ENCODE measurements around the gene MPV17L.
"Not testable (repeated sequence)": the region's sequence is repeated elsewhere in the genome, so short reads cannot be mapped to it uniquely, and the experiment has no call there.

MPV17L gene

DNA sequence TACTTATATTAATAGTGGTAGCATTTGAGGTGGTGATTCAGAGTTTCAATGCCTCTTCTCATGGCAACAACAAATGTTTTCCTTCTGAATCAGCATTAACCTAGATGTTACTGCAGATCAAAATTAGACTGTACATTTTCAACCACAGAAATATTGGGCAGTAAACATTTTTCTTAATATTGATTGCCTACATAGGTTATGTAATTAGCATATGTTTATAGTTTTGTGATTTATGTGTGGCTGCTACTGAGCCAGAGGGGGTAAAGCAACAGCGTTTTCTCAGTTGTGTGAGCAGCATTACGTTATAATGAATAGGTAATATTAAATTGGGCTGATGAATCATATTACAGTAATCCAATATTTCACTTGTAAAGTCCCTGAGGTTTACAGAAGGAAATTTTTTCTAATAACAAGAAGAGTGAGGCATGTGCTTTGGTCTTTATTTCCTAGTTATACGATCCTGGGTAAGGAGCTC is 20.0 kb downstream of the MPV17L start:
- no peak overlapping the region for H3K4me3 ChIP-seq (ENCODE audit: low read depth in 1 of 2, low read length in 2 of 2)
- H3K36me3 ChIP-seq (ENCODE audit: control insufficient read depth in 1 of 2, insufficient read depth in 2 of 2, low read length in 2 of 2), result no peaks in the 10 kb centered on the region
- H3K27ac ChIP-seq (ENCODE audit: low read length), result no peak overlapping the region
- no peaks in the 10 kb centered on the region for H3K27me3 ChIP-seq (ENCODE audit: low read depth, low read length)
- no peaks in the 10 kb centered on the region for H3K9me3 ChIP-seq (ENCODE audit: control insufficient read depth in 1 of 2, low read length in 2 of 2)
- no peaks in the 10 kb centered on the region for H3K4me1 ChIP-seq (ENCODE audit: control insufficient read depth in 1 of 2, insufficient read depth in 2 of 2, low read length in 2 of 2)

GRCh38 chr16:15417197-15417596 is 21.6 kb downstream of the MPV17L start:
- no peaks in the 10 kb centered on the region for H3K27me3 ChIP-seq (ENCODE audit: low read depth, low read length)
- H3K9me3 ChIP-seq (ENCODE audit: control insufficient read depth in 1 of 2, low read length in 2 of 2), result no peaks in the 10 kb centered on the region
- no peak overlapping the region for H3K4me3 ChIP-seq (ENCODE audit: low read depth in 1 of 2, low read length in 2 of 2)
- no peaks in the 10 kb centered on the region for H3K36me3 ChIP-seq (ENCODE audit: control insufficient read depth in 1 of 2, insufficient read depth in 2 of 2, low read length in 2 of 2)
- no peak overlapping the region for H3K27ac ChIP-seq (ENCODE audit: low read length)
- H3K4me1 ChIP-seq (ENCODE audit: control insufficient read depth in 1 of 2, insufficient read depth in 2 of 2, low read length in 2 of 2), result no peaks in the 10 kb centered on the region

- no peaks in the 10 kb centered on the region for H3K9me3 ChIP-seq (ENCODE audit: control insufficient read depth in 1 of 2, low read length in 2 of 2)
- no peaks in the 10 kb centered on the region for H3K36me3 ChIP-seq (ENCODE audit: control insufficient read depth in 1 of 2, insufficient read depth in 2 of 2, low read length in 2 of 2)
- H3K4me3 ChIP-seq (ENCODE audit: low read depth in 1 of 2, low read length in 2 of 2), result no peak overlapping the region
- no peaks in the 10 kb centered on the region for H3K27me3 ChIP-seq (ENCODE audit: low read depth, low read length)
- H3K27ac ChIP-seq (ENCODE audit: low read length), result no peak overlapping the region
- H3K4me1 ChIP-seq (ENCODE audit: control insufficient read depth in 1 of 2, insufficient read depth in 2 of 2, low read length in 2 of 2), result no peaks in the 10 kb centered on the region
Observed at GRCh38 chr16:15418206-15418605, 22.7 kb downstream of the MPV17L start.

DNA sequence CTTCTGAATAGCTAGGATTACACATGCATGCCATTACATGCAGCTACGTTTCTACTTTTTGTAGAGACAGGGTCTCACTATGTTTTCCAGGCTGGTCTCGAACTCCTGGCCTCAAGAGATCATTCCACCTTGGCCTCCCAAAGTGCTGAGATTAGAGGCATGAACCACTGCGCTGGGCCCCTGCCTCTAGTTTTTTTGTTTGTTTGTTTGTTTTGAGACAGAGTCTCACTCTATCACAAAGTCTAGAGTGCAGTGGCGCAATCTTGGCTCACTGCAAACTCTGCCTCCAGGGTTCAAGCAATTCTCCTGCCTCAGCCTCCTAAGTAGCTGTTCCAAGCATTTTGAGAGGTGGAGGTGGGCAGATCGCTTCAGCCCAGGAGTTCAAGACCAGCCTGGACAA is 26.1 kb downstream of the MPV17L start:
- not testable (repeated sequence) for H3K36me3 ChIP-seq (ENCODE audit: control insufficient read depth in 1 of 2, insufficient read depth in 2 of 2, low read length in 2 of 2)

DNA sequence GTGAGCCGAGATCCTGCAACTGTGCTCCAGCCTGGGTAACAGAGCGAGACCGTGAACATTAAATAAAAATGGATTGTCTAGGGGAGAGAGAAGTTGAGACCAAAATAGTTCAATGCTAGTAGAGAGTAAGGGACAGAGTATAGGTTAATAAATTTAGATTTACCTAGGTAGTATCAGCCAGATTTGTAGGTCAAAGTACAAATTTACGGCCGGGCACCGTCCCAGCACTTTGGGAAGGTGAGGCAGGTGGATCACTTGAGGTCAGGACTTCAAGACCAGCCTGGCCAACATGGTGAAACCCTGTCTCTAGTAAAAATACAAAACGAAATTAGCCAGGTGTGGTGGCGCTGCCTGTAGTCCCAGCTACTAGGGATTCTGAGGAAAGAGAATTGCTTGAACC is 26.7 kb downstream of the MPV17L start:
- no peaks in the 10 kb centered on the region for H3K27me3 ChIP-seq (ENCODE audit: low read depth, low read length)
- no peak overlapping the region for H3K27ac ChIP-seq (ENCODE audit: low read length)
- H3K9me3 ChIP-seq (ENCODE audit: control insufficient read depth in 1 of 2, low read length in 2 of 2), result no peaks in the 10 kb centered on the region
- H3K4me3 ChIP-seq (ENCODE audit: low read depth in 1 of 2, low read length in 2 of 2), result no peak overlapping the region
- no peaks in the 10 kb centered on the region for H3K4me1 ChIP-seq (ENCODE audit: control insufficient read depth in 1 of 2, insufficient read depth in 2 of 2, low read length in 2 of 2)
- no peaks in the 10 kb centered on the region for H3K36me3 ChIP-seq (ENCODE audit: control insufficient read depth in 1 of 2, insufficient read depth in 2 of 2, low read length in 2 of 2)

More for the DNA sequence above, 26.1 kb downstream of the MPV17L start:
- H3K9me3 ChIP-seq (ENCODE audit: control insufficient read depth in 1 of 2, low read length in 2 of 2); H3K4me3 ChIP-seq (ENCODE audit: low read depth in 1 of 2, low read length in 2 of 2); H3K4me1 ChIP-seq (ENCODE audit: control insufficient read depth in 1 of 2, insufficient read depth in 2 of 2, low read length in 2 of 2); H3K27ac ChIP-seq (ENCODE audit: low read length); H3K27me3 ChIP-seq (ENCODE audit: low read depth, low read length): not testable (repeated sequence)

- no peaks in the 10 kb centered on the region for H3K27me3 ChIP-seq (ENCODE audit: low read depth, low read length)
- no peak overlapping the region for H3K27ac ChIP-seq (ENCODE audit: low read length)
- no peak overlapping the region for H3K4me3 ChIP-seq (ENCODE audit: low read depth in 1 of 2, low read length in 2 of 2)
- no peaks in the 10 kb centered on the region for H3K4me1 ChIP-seq (ENCODE audit: control insufficient read depth in 1 of 2, insufficient read depth in 2 of 2, low read length in 2 of 2)
- H3K9me3 ChIP-seq (ENCODE audit: control insufficient read depth in 1 of 2, low read length in 2 of 2), result no peaks in the 10 kb centered on the region
- H3K36me3 ChIP-seq (ENCODE audit: control insufficient read depth in 1 of 2, insufficient read depth in 2 of 2, low read length in 2 of 2), result no peaks in the 10 kb centered on the region
Observed at GRCh38 chr16:15425861-15426260, 30.3 kb downstream of the MPV17L start.

GRCh38 chr16:15426796-15427195 is 31.2 kb downstream of the MPV17L start:
- Histone ChIP-seq H3K4me3 (ENCODE audit: low read depth in 1 of 2, low read length in 2 of 2) (no peak overlapping the region), H3K4me1 (ENCODE audit: control insufficient read depth in 1 of 2, insufficient read depth in 2 of 2, low read length in 2 of 2) (no peaks in the 10 kb centered on the region)

GRCh38 chr16:15427648-15428239 is 32.2 kb downstream of the MPV17L start:
- Histone ChIP-seq H3K27me3 (ENCODE audit: low read depth, low read length) (no peaks in the 10 kb centered on the region), H3K4me3 (ENCODE audit: low read depth in 1 of 2, low read length in 2 of 2) (no peak overlapping the region), H3K27ac (ENCODE audit: low read length) (no peak overlapping the region), H3K36me3 (ENCODE audit: control insufficient read depth in 1 of 2, insufficient read depth in 2 of 2, low read length in 2 of 2) (no peaks in the 10 kb centered on the region), H3K4me1 (ENCODE audit: control insufficient read depth in 1 of 2, insufficient read depth in 2 of 2, low read length in 2 of 2) (no peaks in the 10 kb centered on the region), H3K9me3 (ENCODE audit: control insufficient read depth in 1 of 2, low read length in 2 of 2) (no peaks in the 10 kb centered on the region)

More at GRCh38 chr16:15426796-15427195, 31.2 kb downstream of the MPV17L start:
- no peaks in the 10 kb centered on the region for H3K27me3 ChIP-seq (ENCODE audit: low read depth, low read length)
- H3K27ac ChIP-seq (ENCODE audit: low read length), result no peak overlapping the region
- no peaks in the 10 kb centered on the region for H3K9me3 ChIP-seq (ENCODE audit: control insufficient read depth in 1 of 2, low read length in 2 of 2)
- H3K36me3 ChIP-seq (ENCODE audit: control insufficient read depth in 1 of 2, insufficient read depth in 2 of 2, low read length in 2 of 2), result no peaks in the 10 kb centered on the region

DNA sequence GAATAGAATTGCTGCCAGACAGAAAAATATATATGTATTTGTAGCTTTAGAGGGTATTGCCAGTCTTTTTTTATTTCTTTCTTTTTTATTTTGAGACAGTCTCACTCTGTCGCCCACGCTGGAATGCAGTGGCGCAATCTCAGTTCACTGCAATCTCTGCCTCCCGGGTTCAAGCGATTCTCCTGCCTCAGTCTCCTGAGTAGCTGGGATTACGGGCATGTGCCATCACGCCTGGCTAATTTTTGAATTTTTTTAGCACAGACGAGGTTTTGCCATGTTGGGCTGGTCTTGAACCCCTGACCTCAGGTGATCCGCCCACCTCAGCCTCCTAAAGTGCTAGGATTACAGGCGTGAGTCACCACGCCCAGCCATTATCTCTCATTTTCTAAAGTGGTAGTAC is 35.3 kb downstream of the MPV17L start:
- H3K9me3 ChIP-seq (ENCODE audit: control insufficient read depth in 1 of 2, low read length in 2 of 2); H3K27me3 ChIP-seq (ENCODE audit: low read depth, low read length); H3K36me3 ChIP-seq (ENCODE audit: control insufficient read depth in 1 of 2, insufficient read depth in 2 of 2, low read length in 2 of 2); H3K4me1 ChIP-seq (ENCODE audit: control insufficient read depth in 1 of 2, insufficient read depth in 2 of 2, low read length in 2 of 2); H3K27ac ChIP-seq (ENCODE audit: low read length); H3K4me3 ChIP-seq (ENCODE audit: low read depth in 1 of 2, low read length in 2 of 2): not testable (repeated sequence)

GRCh38 chr16:15434079-15434424 is 38.5 kb downstream of the MPV17L start:
- H3K27me3 ChIP-seq (ENCODE audit: low read depth, low read length), result no peaks in the 10 kb centered on the region
- H3K36me3 ChIP-seq (ENCODE audit: control insufficient read depth in 1 of 2, insufficient read depth in 2 of 2, low read length in 2 of 2), result no peaks in the 10 kb centered on the region
- H3K4me3 ChIP-seq (ENCODE audit: low read depth in 1 of 2, low read length in 2 of 2), result peak overlapping the region; percentile 87
- no peaks in the 10 kb centered on the region for H3K9me3 ChIP-seq (ENCODE audit: control insufficient read depth in 1 of 2, low read length in 2 of 2)
- H3K4me1 ChIP-seq (ENCODE audit: control insufficient read depth in 1 of 2, insufficient read depth in 2 of 2, low read length in 2 of 2), result peaks cover 0 to 8% of the 10 kb centered on the region in 2 donors
- no peak overlapping the region for H3K27ac ChIP-seq (ENCODE audit: low read length)

- Histone ChIP-seq H3K27ac (ENCODE audit: low read length) (peak within 1 kb of the TSS; percentile 53), H3K4me3 (ENCODE audit: low read depth in 1 of 2, low read length in 2 of 2) (peak within 1 kb of the TSS; percentile 87), H3K9me3 (ENCODE audit: control insufficient read depth in 1 of 2, low read length in 2 of 2) (no peaks in the 10 kb centered on the region), H3K36me3 (ENCODE audit: control insufficient read depth in 1 of 2, insufficient read depth in 2 of 2, low read length in 2 of 2) (no peaks in the 10 kb centered on the region), H3K4me1 (ENCODE audit: control insufficient read depth in 1 of 2, insufficient read depth in 2 of 2, low read length in 2 of 2) (peaks cover 0 to 8% of the 10 kb centered on the region in 2 donors), H3K27me3 (ENCODE audit: low read depth, low read length) (no peaks in the 10 kb centered on the region)
Observed at GRCh38 chr16:15434425-15435215, 39.1 kb downstream of the MPV17L start, which contains the start of gene BMERB1. TSS of gene BMERB1 (plus strand) at chr16:15434588. CDS start at chr16:15434654, 66 bp downstream.
